DMS153 (cell line): Measurements from ENCODE around the gene SFXN1.

ENCODE experiments used
- DNase-seq: peaks from one replicate; lab custom pipeline; 2025; lab: John Stamatoyannopoulos, UW

Gene SFXN1

DNA sequence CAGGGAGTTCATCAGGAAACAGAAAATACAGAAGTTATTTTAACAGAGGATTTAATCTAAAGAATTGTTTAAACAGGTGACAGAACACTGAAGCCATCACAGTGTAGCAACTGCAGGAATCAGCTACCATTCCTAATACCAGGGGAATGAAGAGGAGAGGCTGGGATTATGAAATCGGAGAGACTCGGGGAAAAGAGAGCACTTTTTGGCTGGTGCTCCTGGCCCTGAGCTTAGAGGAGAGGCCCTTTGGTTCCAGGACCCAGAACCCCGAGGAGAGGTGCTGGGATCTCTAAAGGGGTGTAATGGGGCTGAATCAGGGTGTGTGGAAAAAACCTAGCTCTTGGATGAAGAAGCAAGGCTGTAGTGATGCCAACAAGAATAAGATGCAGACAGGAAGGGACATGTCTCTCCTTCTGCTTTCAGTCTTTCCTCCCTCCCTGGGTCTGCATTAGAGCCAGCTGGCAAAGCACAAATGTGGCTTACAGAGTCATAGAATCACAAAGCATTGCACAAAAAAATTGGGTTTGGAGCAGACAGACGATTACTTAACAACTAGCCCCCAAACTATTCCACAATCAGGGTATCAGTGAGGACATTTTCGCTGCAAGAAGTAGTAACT is 11.6 kb upstream of the SFXN1 start:
- no peak for DNase-seq

DNA sequence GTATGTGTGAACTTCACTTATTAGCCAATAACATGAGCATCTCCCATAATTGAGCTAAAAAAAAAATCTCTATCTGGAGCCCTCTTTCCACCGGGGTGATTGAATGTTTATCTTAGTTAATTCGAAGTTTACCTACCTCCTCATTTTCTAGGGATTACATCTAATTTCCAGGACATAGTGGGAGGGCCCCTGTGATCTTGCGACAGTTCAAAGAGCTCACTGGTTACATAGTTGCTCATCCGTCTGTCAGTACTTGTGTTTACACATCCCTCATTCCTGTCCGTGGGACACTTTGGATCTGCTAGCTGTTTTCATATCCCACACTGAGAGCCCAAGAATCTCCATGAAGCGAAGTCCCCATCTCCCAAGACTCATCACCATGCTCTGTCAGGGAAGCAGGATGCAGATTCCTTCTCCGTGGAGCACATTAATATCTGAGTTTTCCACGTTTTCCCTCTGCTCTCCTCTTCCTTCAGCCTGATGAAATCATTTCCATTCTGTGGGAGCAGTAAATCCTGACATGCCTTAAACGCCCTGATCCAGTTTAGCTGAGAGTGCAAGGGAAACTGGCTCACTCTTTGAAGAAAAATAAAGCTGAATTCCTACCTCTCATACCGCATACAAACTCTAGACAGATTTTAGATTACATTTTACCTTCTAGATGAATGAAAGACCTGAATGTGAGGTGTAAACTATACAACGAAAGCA is 10.2 kb upstream of the SFXN1 start:
- DNase-seq: no peak

DNA sequence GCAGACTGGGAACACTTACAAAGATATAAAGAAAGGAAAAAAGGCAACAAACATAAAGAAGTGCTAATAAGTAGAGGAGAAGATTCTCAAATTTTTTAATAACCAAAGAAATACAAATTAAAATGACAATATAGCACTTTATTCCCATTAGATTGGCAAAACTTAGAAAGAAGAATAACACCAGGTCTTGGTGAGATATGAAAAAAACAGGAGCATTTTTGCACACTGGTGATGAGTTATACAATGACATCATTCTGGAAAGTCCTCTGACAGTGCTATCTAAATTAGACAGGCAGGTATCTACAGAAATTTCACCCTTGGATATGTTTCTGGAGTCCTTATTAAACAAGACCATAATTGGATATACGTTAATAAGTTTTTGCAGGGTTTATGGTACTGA is 9.5 kb upstream of the SFXN1 start:
- DNase-seq: no peak

DNA sequence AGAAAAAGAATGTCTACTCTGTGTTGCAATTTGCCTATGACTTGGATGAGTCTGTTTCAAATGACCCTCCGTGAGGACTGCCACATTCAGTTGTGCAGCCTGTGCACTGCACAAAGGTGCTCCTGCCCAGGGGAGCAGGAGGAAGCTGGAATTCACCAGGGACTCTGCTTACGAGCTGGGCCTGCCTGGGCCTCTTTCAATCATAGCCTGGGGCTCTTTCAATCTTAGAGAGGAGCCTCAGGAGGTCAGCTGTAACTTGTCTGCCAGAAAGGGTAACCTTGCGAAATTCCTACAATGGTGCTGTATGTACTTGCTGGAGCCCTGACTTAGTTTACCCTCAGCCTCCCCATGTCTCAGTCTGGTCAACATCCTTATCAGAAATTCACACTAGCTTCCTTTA is 8.4 kb upstream of the SFXN1 start:
- no peak for DNase-seq

DNA sequence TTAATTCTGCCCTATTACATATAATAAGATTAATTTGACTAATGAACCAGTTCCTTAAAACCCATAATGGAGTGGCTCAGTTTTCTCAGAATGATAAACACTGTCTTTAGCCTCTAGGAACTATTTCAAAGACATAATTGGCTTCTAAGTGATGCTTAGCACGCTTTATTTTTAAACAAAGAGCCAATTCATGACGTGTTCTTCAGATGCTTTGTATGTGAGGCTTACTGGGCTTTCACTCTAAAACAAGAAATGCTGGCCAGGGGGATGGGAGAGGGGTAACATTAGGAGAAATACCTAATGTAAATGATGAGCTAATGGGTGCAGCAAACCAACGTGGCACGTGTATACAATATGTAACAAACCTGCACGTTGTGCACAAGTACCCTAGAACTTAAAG is 7.6 kb upstream of the SFXN1 start:
- no peak for DNase-seq

DNA sequence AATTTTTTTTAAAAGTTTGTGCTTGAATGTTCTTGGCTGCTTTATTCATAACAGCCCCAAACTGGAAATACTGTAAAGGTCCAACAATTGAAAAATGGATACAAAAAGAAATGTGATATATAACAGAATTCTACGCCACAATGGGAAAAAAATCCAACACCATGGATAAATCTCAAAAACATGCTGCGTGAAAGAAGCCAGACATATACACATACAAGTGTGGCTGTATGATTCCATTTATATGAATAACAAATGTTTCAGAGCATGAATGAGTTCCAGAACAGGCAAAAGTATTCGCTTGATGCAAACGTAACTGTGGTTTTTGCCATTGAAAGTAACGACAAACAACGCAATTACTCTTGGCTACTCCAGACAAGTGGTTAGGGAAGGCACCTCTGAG is 7.2 kb upstream of the SFXN1 start:
- DNase-seq: no peak

DNA sequence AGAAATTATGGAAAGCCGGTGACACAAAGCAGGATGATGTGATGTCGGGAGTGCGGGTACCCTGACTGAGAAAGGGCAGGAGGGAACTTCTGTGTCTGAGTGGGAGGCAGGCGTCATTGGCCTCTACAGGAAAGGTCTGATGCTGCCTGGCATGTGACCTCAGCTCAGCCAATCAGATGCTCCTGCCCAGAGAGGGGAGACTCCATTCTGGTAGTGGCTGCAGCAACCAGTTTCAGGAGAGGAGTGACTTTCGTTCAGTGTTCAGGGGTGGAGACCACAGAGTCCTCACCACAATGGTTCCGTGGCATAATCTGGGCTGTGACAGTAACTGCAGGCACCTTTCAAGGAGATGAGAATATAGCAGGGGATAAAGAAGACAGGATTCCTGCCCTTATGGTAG is 6.7 kb upstream of the SFXN1 start:
- DNase-seq: no peak

DNA sequence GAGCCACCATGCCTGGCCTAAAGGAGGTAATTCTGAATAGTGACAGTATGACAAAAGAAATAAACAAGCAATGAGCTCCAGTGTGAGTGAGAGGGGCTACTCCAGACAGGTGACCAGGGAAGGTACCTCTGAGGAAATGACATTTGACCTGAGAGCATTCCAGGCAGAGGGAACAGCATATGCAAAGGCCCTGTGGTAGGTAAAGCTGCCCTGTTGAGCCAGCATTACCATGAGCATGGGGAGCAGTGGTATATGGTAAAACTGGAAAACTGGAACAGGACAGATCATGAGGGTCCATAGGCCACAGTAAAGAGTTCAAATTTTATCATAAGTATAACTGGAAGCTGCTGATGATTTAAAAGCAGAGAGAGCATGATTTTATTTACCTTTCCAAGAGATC is 6.0 kb upstream of the SFXN1 start:
- DNase-seq: no peak

DNA sequence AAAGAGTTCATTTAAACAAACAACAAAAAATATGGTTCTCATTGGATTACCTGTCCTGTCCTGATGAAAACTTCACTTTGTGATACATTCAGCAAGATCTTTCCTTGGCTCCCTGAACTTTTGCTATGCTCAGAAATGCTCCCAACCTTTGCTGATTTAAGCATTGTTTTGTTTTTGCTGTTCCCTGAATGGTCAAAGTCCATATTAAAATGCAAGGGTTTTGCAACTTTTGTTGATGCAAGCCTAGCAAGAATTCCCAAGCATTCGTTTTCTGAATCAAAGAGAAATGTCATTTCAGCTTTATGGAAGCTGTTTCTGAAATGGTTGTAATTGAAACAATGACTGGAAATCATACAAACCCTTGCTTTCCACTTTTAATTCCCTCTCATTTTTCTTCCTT is 3.1 kb upstream of the SFXN1 start:
- no peak for DNase-seq

DNA sequence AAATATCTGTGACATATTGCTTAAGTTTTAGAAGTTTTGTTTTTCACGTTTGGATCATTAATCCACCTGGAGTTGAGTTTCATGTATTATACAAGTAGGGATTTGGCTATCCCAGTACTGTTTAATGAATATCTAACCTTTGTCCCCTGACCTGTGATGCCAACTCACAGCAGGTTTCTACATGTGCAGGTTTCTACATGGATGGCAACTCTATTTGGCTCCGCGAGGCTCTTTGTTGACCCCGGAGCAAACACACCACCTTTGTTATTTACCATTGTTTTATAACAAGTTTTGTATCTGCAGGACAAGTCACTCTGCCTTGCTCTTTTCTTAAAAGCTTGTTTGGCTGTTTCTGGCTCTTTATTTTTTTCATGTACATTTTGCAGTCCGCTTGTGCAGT is 920 bp upstream of the SFXN1 start:
- no peak for DNase-seq

DNA sequence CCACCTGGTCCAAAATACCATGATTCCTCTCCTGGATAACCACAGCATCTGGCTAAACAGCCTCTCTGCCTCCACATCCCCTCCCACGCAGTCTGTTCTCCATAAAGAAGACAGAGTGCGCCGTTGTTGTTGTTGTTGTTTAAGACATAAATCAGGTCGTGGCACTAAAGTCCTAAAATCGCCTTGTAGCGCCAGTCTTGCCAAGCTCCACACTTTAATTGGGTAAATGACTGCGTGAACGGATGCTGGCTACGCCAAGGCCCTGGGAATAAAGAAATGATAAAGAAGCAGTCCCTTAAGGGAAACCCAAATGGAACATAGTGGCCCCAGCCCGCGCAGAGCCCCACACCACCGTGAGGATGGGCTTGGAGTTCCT is 364 bp upstream of the SFXN1 start:
- no peak for DNase-seq

DNA sequence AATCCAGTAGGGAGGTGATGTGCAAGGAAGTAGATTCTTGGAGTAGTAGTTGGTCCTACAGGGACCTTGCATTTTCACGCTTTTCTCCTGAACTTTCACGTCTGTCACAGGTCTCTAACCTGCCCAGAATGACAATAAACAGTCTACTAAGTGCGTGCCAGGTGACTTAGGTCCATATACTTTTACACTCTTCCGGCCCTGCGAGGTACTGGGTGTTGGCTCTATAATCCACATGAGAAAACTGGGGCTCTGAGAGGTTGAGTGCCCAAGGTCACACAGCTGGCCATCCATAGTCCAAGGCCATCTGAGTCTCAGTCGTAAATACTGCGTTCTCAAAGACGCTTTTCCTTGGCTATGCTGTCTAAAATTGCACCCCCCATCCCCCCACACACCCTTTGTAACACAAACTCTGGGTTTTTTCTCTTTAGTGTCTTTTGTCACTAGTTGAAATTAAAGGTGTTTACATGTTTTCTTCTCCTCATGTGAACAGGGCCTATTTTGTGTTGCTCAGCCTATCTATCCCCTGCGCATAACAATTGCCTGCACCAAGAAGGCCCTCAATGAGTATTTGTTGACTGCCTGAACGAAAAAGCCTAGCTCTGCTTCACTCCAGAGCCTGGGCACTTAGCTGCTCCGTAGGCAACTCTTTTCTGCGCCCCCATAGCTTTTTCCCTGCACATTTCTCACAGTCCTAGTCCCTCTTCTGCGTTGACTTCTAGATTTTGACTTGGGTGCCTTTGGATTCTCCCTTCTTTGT is 943 bp downstream of the SFXN1 start:
- DNase-seq: no peak

DNA sequence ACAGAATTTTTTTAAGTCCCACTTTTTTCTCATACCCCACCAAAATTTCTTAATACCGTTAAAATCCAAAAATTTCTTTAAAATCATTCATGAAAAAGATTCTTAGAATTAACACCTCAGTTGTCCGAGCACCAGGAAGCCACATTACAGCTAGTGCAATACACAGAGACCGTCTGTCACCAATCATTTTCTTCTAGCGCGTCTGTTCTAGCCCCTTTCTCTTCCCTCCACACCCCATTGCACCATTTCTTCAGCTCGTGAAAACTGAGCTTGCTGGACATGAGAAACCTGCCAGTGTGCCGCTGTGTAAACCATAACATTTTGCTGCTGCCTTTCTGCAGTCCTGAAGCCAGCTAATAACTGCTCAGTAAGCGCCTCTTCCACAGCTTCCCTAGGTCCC is 5.0 kb downstream of the SFXN1 start:
- no peak for DNase-seq

DNA sequence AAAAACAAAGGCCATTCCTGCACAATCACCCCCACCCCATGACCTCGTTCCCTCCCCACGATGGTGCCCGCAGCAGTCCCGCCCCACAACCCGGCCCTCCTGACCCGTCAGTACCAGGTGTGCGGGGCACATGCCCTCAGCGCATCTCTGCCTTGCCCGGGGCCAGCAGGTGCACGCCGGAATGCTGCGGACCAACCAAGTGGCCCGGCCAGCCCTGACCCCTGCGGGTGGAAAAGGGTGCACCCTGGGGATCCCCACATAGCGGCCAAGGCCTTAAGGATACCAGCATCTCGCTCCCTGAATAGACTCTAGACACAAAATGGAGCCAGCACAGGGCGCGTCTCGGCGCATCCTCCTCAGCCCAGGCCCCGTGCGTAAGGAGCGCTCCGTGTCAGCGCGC is 6.0 kb downstream of the SFXN1 start:
- DNase-seq: no peak

DNA sequence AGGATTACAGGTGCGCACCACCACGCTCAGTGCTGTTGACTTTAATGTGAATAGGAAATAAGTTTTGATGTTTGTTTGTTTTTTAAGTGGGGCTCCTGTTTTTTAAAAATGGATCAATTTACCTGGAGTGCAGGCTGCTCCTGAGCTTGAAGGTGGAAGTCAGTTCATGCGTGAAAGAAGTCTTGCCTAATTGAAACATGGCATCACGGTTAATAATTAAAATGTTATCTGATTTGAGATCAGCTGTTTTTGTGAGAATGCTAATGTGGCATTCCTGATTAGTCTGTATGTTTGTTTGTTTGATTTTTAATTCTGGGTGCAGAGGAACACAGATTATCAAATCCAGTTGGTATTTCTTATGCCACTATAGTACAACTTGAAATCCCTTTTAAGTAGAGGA is 6.5 kb downstream of the SFXN1 start:
- no peak for DNase-seq

DNA sequence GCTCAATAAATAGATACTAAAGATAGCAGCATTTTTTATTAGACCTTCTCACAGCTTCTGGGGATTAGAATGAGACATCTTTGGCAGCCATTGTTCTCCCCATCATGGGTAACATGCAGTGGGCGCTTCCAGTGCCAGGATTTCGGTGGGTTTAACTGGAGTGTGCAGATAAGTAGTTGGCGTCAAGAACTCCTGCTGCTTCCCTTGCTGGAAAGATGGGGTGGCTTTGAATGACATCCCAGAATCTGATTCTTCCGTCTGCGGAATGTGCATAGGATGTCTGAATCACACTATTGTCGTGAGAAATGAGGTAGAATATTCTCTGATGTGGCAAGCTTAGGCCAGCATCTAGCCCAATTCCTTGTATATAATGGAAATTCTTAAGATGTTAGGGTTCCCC is 7.3 kb downstream of the SFXN1 start:
- no peak for DNase-seq

DNA sequence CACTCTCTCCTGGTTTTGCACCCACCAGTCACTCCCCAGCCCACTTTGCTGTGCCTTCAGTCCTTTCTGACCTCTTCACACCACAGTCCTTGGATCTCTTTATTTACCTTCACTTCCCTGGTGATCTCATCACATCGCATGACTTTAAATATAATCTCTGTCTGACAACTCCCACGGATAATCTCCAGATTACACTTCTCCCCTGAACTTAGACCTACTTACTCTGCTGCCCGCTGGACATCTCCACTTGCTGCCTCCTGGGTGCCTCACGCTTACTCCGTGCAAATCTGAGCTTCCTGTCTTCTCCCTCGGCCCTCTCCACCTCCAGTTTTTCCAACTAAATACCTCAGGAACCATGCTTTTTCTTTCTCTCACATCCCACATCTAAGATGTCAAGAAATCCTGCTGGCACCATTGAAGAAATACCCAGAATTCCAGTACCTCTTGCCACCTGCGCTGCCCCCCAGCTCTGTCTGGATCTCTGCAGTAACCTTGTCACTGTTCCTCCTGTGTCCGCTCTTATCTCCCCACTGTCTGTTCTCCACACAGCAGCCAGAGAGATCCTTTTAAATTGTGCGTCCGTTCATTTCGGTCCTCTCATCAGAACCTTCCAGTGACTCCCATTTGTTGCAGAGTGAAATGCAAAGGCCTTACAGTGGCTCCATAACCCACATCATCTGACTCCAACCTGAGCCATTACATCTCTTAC is 9.3 kb downstream of the SFXN1 start:
- no peak for DNase-seq

DNA sequence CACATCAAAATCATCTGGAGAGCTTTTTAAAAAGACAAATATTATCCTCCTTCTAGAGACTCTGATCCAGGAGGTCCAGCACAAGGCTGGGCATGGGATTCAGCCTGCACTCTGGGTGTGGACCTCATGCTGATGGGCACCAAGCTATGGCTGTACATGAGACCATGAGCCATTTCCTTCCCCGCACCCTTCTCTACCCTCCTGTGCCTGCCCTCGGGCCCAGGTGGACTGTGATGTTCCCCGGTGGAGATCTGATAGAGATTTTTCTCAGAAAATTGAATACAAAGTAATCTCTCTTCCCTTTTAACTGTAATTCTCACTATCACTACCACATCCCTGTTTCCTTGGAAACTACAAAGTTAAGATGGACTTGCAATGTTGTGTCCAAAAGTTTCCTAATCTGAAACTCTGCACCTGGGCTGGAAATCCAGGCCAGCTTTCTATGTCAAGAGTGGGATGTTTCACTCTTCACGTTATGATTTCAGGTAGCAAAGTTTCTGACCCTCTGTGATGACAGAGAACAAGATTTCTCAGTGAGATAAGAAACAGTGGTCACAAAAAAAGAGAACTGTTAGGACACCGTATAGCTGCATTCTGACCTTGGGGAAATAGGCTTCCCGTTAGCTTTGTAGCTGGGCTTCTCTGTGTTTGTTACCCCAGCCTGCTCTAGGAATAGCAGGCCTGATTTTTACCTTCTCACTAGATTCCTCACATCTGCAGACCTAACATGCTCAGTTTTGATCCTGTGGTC is 11.5 kb downstream of the SFXN1 start:
- DNase-seq: no peak

DNA sequence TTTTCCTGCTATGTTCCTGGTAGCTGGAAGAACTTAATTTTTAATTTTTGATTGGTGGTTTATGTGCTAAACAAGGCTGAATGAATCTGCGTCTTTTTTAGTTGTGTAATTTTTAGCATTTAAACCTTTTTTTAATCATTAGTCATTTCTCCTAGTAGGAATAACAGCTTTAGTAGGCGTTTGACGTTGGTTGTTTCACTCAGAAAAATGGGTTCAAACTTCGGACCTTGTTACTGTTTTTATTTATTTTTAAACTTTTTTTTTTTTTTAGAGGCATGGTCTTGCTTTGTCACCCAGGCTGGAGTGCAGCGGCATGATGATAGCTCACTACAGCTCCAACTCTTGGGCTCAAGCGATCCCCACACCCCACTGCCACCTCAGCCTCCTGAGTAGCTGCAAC is 12.9 kb downstream of the SFXN1 start:
- DNase-seq: no peak

DNA sequence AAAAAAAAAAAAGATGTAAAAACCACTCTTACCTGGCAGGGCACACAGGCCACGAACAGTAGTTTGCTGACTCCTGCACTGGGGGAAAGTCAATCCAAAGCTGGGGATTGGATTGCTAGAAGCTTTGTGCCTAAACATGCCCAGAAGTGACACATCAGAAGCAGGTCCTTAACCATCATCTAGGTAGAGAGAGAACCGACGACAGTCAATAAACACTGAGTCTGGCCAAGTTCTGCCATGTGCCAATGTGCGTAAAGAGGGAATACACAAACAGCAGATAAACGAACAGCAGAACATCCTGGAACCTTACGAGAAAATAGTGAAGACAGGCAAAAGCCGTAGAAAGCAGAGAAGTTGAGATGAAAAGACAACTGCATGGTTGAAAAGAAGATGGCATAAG is 14.9 kb downstream of the SFXN1 start:
- no peak for DNase-seq

DNA sequence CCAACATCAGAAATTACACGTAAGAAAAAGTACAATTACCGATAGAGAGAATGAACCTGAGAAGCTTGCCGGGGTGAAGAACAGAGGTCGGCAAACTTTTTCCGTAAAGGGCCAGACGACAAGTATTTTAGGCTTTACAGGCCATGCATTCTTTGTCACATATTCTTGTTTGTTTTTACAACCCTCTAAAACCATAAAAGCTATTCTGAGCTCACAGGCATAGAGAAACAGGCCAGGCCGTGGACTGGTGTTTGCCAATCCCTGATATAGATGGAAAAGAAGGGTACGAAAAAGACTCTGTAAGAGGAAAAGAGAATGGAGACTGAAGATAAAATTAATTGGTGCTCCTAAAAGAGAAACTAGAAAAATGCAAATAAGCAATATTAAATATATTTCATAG is 15.4 kb downstream of the SFXN1 start:
- no peak for DNase-seq
